NB4 (cell line): ENCODE results near the gene PPFIBP2.

Experiments used
- POLR2A ChIP-seq: IDR thresholded peaks from 2 replicates; pipeline ENCODE4 v1.6.1; 2011; ENCODE audit warnings: mild to moderate bottlenecking; ENCODE audit not compliant: insufficient read length; ENCODE audit errors: extremely low read depth
- TF ChIP-seq, protein P1 (sequence below): IDR thresholded peaks from one replicate; pipeline ENCODE4 v1.5.1; 2012; ENCODE audit warnings: low read depth, low read length
- TF ChIP-seq, protein P2 (sequence below): IDR thresholded peaks from 2 replicates; pipeline ENCODE4 v1.6.1; 2011; ENCODE audit warnings: low read depth, low read length

GRCh38 chr11:7571640-7572000, 57.8 kb downstream of the PPFIBP2 start:
- TF ChIP-seq, protein P1, sequence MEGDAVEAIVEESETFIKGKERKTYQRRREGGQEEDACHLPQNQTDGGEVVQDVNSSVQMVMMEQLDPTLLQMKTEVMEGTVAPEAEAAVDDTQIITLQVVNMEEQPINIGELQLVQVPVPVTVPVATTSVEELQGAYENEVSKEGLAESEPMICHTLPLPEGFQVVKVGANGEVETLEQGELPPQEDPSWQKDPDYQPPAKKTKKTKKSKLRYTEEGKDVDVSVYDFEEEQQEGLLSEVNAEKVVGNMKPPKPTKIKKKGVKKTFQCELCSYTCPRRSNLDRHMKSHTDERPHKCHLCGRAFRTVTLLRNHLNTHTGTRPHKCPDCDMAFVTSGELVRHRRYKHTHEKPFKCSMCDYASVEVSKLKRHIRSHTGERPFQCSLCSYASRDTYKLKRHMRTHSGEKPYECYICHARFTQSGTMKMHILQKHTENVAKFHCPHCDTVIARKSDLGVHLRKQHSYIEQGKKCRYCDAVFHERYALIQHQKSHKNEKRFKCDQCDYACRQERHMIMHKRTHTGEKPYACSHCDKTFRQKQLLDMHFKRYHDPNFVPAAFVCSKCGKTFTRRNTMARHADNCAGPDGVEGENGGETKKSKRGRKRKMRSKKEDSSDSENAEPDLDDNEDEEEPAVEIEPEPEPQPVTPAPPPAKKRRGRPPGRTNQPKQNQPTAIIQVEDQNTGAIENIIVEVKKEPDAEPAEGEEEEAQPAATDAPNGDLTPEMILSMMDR: peak; percentile 74
- no peak for TF ChIP-seq POLR2A
- TF ChIP-seq, protein P2, sequence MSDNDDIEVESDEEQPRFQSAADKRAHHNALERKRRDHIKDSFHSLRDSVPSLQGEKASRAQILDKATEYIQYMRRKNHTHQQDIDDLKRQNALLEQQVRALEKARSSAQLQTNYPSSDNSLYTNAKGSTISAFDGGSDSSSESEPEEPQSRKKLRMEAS: no peak
